Tibial artery (tissue), 4 donors: ENCODE data around the gene CWC15.

Experiments
- DNase-seq, 2 donors: peaks; one replicate each; pipeline ENCODE4 v3.0.0-alpha.2; 2019
- H3K27ac ChIP-seq, 2 donors: fragments of 200-600 bp; sonication (generic) in 1 of 2; 1 replicate in 1 of 2; 2 replicates in 1 of 2; pipeline ENCODE4 v1.5.1; 2018 to 2019; ENCODE audit warnings: mild to moderate bottlenecking in 1 of 2
- H3K27me3 ChIP-seq, 2 donors: fragments of 200-600 bp; sonication (generic) in 1 of 2; one replicate each; pipeline versions ENCODE4 v1.5.1 to v1.6.0; 2016 to 2019
- H3K36me3 ChIP-seq, 3 donors: fragments of 200-600 bp; sonication (generic) in 2 of 3; one replicate each; pipeline ENCODE4 v1.5.1; 2016 to 2019; ENCODE audit warnings: mild to moderate bottlenecking in 2 of 3
- H3K4me1 ChIP-seq, 4 donors: fragments of 200-600 bp; sonication (generic) in 2 of 4; 1 replicate in 3 of 4; 2 replicates in 1 of 4; pipeline ENCODE4 v1.5.1; 2016 to 2019
- H3K4me3 ChIP-seq, 2 donors: fragments of 200-600 bp; sonication (generic) in 1 of 2; 1 replicate in 1 of 2; 2 replicates in 1 of 2; pipeline ENCODE4 v1.5.1; 2018 to 2019; ENCODE audit warnings: mild to moderate bottlenecking in 2 of 2
- H3K9me3 ChIP-seq, 3 donors: fragments of 200-600 bp; sonication (generic) in 1 of 3; one replicate each; pipeline ENCODE4 v1.5.1; 2016 to 2019
- CTCF ChIP-seq, 2 experiments: fragments of 200-600 bp in 1 of 2; fragments of 450-650 bp in 1 of 2; IDR thresholded peaks; one replicate each; pipeline ENCODE4 v1.5.1; 2017 to 2019; ENCODE audit warnings: antibody characterized with exemption in 2 of 2, mild to moderate bottlenecking in 1 of 2, moderate library complexity in 1 of 2
- intact Hi-C: fragments of 100-400 bp; cut with DNase I; formaldehyde crosslinking; loops from one replicate; pipeline ENCODE4 v1.15.0; 2023; ENCODE audit warnings: low total_unique reads

CWC15 gene

GRCh38 chr11:94975599-94975998 is 2.2 kb upstream of the CWC15 start:
- no peak for DNase-seq
- H3K36me3 ChIP-seq, result peaks cover 9 to 12% (median 11%) of the 10 kb centered on the region in 3 donors
- intact Hi-C loops, result loop anchor here (10.0 kb wide), 2 partner anchors 789 to 1311 kb away; partner anchors contain the start of gene CEP295

DNA sequence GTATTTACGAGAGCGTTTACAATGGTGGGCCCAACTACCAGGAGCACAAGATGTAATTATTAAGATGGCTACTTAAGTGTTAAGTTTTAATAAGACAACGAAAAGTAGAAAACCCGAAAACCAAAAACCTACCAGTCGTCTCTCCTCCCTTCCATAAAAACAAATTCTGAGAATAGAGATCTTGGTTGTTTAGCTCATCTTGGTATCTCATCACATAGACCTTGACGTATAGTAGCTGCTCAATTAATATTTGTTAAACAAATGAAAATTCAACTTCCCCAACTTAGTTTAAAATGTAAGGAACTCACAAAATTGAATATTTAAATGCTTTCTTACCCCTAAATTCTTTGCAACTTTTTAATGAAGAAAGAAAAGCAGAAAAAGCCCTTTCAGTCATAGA is 822 bp upstream of the CWC15 start:
- intact Hi-C loops, result loop anchor here (5.0 to 10.0 kb wide), 3 partner anchors 178 to 1309 kb away; partner anchors contain the start of gene CEP295
- peak overlapping the region; percentile 77 to 86 for H3K27ac ChIP-seq

More at GRCh38 chr11:94975599-94975998, 2.2 kb upstream of the CWC15 start:
- H3K27me3 ChIP-seq, result no peaks in the 10 kb centered on the region
- no peak overlapping the region for H3K27ac ChIP-seq
- no peak for TF ChIP-seq CTCF (IDR thresholded peaks at IDR 0.05)
- peaks cover 0 to 16% (median 10%) of the 10 kb centered on the region in 4 donors for H3K4me1 ChIP-seq
- H3K4me3 ChIP-seq, result no peak overlapping the region
- no peaks in the 10 kb centered on the region for H3K9me3 ChIP-seq

DNA sequence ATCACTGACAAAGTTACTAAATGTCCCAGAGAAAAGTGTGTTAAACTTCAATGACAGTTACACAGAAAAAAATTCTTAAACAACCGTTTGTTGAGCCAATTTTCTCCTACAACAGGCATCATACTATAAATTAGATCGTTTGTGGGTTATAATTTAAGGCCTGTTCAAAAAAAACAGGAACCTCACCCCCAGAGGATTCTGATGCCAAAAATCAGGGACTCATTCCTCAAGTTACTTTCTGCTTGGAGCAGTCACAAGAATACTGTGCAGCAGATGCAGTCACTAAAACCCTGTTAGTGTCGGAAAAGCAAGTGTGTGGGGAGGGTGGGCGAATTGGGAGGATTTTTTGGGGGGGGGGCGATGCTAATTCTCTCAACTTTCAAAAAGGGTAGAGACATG is 657 bp downstream of the CWC15 start:
- Histone ChIP-seq H3K36me3 (peaks cover 38 to 41% (median 40%) of the 10 kb centered on the region in 3 donors), H3K9me3 (no peaks in the 10 kb centered on the region), H3K4me3 (peak overlapping the region; percentile 74 to 87), H3K27ac (peak overlapping the region; percentile 77 to 86), H3K27me3 (no peaks in the 10 kb centered on the region), H3K4me1 (peaks cover 0 to 16% (median 10%) of the 10 kb centered on the region in 4 donors)
- TF ChIP-seq CTCF (IDR thresholded peaks at IDR 0.05), result no peak
- DNase-seq, result no peak
- intact Hi-C loops, result loop anchor here (5.0 to 10.0 kb wide), 3 partner anchors 180 to 1308 kb away; partner anchors contain the start of gene CEP295

More for the DNA sequence above, 822 bp upstream of the CWC15 start:
- DNase-seq, result no peak
- H3K36me3 ChIP-seq, result peaks cover 23 to 26% (median 25%) of the 10 kb centered on the region in 3 donors
- TF ChIP-seq CTCF (IDR thresholded peaks at IDR 0.05), result no peak
- H3K4me3 ChIP-seq, result peak overlapping the region; percentile 74 to 87
- no peaks in the 10 kb centered on the region for H3K9me3 ChIP-seq
- H3K4me1 ChIP-seq, result peaks cover 0 to 16% (median 10%) of the 10 kb centered on the region in 4 donors
- no peaks in the 10 kb centered on the region for H3K27me3 ChIP-seq

GRCh38 chr11:94968334-94968958 is 4.9 kb downstream of the CWC15 start:
- no peak for DNase-seq
- H3K27me3 ChIP-seq, result no peaks in the 10 kb centered on the region
- H3K4me3 ChIP-seq, result no peak overlapping the region
- no peaks in the 10 kb centered on the region for H3K9me3 ChIP-seq
- intact Hi-C loops, result no loop called here
- H3K36me3 ChIP-seq, result peaks cover 78 to 83% (median 81%) of the 10 kb centered on the region in 3 donors
- peaks cover 0 to 13% (median 10%) of the 10 kb centered on the region in 4 donors for H3K4me1 ChIP-seq
- no peak overlapping the region for H3K27ac ChIP-seq
- peak; percentile 34 to 39 for TF ChIP-seq CTCF (IDR thresholded peaks at IDR 0.05)

DNA sequence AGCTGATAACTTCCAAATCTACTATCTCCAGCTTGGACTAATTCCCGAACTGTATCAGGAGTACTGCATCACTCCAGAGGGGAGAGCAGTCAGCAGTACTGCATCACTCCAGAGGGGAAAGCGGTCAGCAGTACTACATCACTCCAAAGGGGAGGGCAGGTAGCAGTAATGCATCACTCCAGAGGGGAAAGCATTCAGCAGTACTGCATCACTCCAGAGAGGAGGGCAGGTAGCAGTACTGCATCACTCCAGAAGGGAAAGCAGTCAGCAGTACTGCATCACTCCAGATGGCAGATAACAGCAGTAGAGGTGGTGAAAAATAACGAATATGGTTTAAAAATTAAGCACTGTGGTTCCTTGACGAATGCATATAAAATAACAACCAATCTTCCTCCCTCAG is 8.4 kb downstream of the CWC15 start:
- Histone ChIP-seq H3K36me3 (peaks cover 94 to 100% (median 94%) of the 10 kb centered on the region in 3 donors), H3K27ac (no peak overlapping the region), H3K9me3 (no peaks in the 10 kb centered on the region), H3K27me3 (no peaks in the 10 kb centered on the region), H3K4me1 (no peaks in the 10 kb centered on the region), H3K4me3 (no peak overlapping the region)
- DNase-seq, result no peak
- TF ChIP-seq CTCF (IDR thresholded peaks at IDR 0.05), result no peak
- intact Hi-C loops, result no loop called here
